ENCODE data around the gene ZNF561.
A peak's percentile ranks its signal among the peaks of the same experiment; 100 is the strongest.
"Not testable (repeated sequence)": the region's sequence is repeated elsewhere in the genome, so short reads cannot be mapped to it uniquely, and the experiment has no call there.

ZNF561 gene

GRCh38 chr19:9621156-9622037 is at the start of gene ZNF561:
Gene ZNF561, minus strand, starts transcription at chr19:9621232. Its CDS starts 1,776 bp downstream, at chr19:9619456.
- H3K4me3 ChIP-seq (ENCODE audit: low read depth, low read length) = peak within 1 kb of the TSS; percentile 98
- TF ChIP-seq CTCF (conservative IDR thresholded peaks at IDR 0.05; ENCODE audit: low read depth, low read length) = no peak
- DNase-seq (ENCODE audit: low read depth) = peak; percentile 92

- no peak overlapping the region for H3K4me3 ChIP-seq (ENCODE audit: low read depth, low read length)
- no peak for TF ChIP-seq CTCF (conservative IDR thresholded peaks at IDR 0.05; ENCODE audit: low read depth, low read length)
- no peak for DNase-seq (ENCODE audit: low read depth)
These were observed 47.5 kb upstream of the ZNF561 start for GRCh38 chr19:9668544-9668943.

DNA sequence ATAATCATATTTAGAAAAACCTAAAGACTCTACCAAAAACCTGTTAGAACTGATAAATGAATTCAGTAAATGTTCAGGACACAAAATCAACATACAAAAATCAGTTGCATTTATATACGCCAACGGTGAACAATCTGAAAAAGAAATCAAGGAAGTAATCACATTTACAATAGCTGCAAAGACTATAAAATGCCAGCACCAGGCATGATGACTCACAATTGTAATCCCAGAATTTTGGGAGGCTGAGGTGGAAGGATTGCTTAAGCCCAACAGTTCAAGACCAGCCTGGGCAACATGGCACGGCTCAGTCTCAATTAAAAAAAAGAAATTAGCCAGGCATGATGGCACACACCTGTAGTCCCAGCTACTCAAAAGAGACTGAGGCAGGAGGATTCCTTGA is 46.9 kb upstream of the ZNF561 start:
- no peak for TF ChIP-seq CTCF (conservative IDR thresholded peaks at IDR 0.05; ENCODE audit: low read depth, low read length)

DNA sequence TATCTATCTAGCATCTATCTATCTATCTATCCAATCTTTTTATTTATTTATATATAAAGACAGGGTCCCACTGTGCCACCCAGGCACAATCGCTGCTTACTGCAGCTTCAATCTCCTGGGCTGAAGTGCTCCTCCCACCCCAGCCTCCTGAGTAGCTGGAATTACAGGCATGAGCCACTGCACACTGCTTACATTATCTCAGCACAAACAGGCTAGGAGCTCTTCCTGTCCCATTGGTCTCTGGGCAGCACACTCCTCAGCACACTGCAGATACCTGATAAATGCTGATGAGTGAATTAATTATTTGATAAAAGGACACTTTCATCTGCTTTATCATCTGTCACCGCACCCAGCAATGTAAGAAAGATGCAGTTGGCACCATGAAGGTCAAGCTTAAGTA is 37.7 kb upstream of the ZNF561 start:
- TF ChIP-seq CTCF (conservative IDR thresholded peaks at IDR 0.05; ENCODE audit: low read depth, low read length) = no peak
- H3K4me3 ChIP-seq (ENCODE audit: low read depth, low read length) = no peak overlapping the region
- DNase-seq (ENCODE audit: low read depth) = peak; percentile 39

More for the DNA sequence above, 46.9 kb upstream of the ZNF561 start:
- no peak overlapping the region for H3K4me3 ChIP-seq (ENCODE audit: low read depth, low read length)
- DNase-seq (ENCODE audit: low read depth) = no peak

- not testable (repeated sequence) for H3K4me3 ChIP-seq (ENCODE audit: low read depth, low read length)
These were observed 32.1 kb upstream of the ZNF561 start for GRCh38 chr19:9653066-9653555.

DNA sequence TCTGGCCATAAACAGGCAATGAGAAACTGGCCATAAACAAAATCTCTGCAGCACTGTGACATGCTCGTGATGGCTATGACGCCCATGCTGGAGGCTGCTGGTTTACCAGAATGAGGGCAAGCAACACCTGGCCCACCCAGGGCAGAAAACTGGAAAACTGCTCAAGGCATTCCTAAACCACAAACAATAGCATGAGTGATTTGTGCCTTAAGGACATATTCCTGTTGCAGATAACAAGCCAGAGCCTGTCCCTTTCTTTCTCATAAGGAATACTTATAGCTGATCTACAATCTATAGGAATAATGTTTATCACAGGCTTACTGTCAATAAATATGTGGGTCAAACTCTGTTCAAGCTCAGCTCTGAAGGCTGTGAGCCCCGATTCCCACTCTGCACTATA is 30.4 kb upstream of the ZNF561 start:
- DNase-seq (ENCODE audit: low read depth); H3K4me3 ChIP-seq (ENCODE audit: low read depth, low read length): not testable (repeated sequence)

More at GRCh38 chr19:9653066-9653555, 32.1 kb upstream of the ZNF561 start:
- DNase-seq (ENCODE audit: low read depth) = not testable (repeated sequence)

GRCh38 chr19:9650345-9650744 is 29.3 kb upstream of the ZNF561 start:
- no peak overlapping the region for H3K4me3 ChIP-seq (ENCODE audit: low read depth, low read length)
- TF ChIP-seq CTCF (conservative IDR thresholded peaks at IDR 0.05; ENCODE audit: low read depth, low read length) = no peak
- no peak for DNase-seq (ENCODE audit: low read depth)

- no peak for TF ChIP-seq CTCF (conservative IDR thresholded peaks at IDR 0.05; ENCODE audit: low read depth, low read length)
- no peak overlapping the region for H3K4me3 ChIP-seq (ENCODE audit: low read depth, low read length)
These were observed 24.4 kb upstream of the ZNF561 start for GRCh38 chr19:9645472-9645871.

More at GRCh38 chr19:9645472-9645871, 24.4 kb upstream of the ZNF561 start:
- peak; percentile 4 for DNase-seq (ENCODE audit: low read depth)

All from choroid plexus epithelial cell (primary cell).